Measurements from ENCODE around the gene CHCHD1.
"Not testable (repeated sequence)": the region's sequence is repeated elsewhere in the genome, so short reads cannot be mapped to it uniquely, and the experiment has no call there.

CHCHD1 gene

DNA sequence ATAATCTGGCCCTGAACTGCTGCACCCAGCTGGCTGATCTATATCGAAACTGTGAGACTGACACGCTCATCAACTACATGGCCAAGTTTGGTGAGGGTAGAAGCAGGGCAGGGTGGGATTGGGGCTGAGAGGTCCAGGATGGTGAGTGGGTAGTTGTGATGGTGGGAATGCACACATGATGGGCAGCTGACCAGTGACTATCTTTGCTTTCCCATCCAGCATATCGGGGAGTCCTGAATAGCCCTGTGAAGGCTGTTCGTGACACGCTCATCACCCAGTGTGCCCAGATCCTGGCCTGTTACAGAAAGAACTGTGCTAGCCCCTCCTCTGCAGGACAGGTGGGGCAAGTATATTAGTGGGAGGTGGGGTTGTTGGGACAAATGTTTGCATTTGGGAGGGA lies 12.5 kb upstream of the CHCHD1 start:
- no peak for DNase-seq

DNA sequence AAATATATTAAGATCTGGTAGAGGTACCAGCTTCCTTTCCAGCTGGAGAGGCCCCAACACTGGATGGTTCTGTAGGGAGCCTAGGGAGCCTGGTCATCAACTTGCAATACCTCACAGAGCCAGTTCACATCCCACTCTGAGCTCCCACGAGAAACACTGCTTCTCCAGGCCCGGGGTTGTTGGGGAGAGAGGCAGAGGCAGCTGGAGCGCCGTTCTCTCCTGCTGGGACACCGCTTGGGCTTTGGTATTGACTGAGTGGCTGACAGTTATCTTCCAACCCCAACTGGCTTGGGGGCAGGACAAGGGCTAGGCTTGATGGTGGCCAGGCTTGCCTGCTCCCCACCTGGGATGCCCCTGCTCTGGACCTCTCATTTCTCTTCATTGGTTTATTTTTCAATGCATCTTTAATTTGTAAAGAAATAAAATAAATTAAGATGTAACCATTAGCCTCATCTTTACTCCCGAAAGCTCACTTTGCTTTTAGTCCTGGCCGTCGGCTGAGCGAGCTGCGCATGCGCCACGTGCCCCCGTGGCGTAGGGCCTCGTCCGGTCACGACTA lies 10.0 kb upstream of the CHCHD1 start:
- DNase-seq = peak; percentile 77

DNA sequence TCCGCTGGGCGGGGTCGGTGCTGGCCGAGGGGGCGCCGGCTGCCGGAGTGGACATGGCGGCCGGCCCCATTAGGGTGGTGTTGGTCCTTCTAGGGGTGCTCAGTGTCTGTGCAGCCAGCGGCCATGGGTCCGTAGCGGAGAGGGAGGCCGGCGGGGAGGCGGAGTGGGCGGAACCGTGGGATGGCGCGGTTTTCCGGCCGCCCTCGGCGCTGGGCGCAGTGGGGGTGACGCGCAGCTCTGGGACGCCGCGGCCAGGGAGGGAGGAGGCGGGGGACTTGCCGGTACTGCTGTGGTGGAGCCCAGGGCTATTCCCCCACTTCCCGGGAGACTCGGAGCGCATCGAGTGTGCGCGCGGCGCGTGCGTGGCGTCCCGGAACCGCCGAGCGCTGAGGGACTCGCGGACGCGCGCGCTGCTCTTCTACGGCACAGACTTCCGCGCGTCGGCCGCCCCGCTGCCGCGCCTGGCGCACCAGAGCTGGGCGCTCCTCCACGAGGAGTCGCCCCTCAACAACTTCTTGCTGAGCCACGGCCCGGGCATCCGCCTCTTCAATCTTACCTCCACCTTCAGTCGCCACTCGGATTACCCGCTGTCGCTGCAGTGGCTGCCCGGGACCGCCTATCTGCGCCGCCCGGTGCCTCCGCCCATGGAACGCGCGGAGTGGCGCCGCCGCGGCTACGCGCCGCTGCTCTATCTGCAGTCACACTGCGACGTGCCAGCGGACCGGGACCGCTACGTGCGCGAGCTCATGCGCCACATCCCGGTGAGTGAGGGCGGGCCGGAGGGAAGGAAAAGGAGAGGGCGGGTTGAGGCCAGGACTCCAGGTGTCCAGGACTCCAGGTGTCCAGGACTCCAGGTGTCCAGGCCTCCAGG lies 9.3 kb upstream of the CHCHD1 start:
- DNase-seq = peak; percentile 78

DNA sequence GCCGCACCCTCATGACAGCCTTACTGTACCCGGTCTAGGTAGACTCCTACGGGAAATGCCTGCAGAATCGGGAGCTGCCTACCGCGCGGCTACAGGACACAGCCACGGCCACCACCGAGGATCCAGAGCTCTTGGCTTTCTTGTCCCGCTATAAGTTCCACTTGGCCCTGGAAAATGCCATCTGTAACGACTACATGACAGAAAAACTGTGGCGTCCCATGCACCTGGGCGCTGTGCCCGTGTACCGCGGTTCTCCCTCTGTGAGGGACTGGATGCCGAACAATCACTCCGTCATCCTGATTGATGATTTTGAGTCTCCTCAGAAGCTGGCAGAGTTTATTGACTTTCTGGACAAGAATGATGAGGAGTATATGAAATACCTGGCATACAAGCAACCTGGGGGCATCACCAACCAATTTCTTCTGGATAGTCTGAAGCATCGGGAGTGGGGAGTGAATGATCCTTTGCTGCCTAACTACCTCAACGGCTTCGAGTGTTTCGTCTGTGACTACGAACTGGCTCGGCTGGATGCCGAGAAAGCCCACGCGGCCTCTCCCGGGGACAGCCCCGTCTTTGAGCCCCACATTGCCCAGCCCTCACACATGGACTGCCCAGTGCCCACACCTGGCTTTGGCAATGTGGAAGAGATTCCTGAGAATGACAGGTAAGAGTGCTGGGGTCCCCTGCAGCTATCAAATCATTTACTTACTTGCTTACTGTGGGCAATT lies 8.5 kb upstream of the CHCHD1 start:
- DNase-seq = no peak

DNA sequence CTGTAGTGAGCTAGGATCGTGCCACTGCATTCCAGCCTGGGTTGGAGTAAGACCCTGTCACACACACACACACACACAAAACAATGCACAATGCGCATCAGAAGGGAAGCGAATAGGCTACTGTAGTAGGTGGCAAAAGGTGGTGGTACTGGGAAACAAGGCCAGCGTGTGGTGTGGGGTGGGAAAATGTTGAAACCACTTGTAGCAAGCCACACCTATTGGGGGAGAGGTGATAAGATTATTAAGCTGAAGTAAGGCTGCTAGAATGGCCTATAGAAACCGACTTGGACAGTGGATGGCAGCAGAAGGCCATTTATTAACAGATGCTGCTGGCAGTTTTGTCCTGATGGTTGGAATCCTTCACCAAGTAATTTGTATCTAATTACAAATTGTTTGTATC lies 7.2 kb upstream of the CHCHD1 start:
- DNase-seq = no peak

DNA sequence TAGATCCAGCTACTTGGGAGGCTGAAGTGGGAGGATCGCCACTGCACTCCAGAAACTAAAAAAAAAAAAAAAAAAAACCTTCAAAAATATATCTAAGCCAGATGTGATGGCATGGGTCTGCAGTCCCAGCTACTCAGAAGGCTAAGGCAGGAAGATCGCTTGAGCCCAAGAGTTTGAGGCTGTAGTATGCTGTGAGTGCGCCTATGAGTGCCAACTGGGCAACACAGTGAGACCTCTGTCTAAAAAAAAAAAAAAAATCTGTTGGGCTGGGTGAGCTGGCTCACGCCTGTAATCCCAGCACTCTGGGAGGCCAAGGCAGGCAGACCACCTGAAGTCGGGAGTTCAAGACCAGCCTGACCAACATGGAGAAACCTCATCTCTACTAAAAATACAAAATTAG lies 2.8 kb upstream of the CHCHD1 start:
- no peak for DNase-seq

DNA sequence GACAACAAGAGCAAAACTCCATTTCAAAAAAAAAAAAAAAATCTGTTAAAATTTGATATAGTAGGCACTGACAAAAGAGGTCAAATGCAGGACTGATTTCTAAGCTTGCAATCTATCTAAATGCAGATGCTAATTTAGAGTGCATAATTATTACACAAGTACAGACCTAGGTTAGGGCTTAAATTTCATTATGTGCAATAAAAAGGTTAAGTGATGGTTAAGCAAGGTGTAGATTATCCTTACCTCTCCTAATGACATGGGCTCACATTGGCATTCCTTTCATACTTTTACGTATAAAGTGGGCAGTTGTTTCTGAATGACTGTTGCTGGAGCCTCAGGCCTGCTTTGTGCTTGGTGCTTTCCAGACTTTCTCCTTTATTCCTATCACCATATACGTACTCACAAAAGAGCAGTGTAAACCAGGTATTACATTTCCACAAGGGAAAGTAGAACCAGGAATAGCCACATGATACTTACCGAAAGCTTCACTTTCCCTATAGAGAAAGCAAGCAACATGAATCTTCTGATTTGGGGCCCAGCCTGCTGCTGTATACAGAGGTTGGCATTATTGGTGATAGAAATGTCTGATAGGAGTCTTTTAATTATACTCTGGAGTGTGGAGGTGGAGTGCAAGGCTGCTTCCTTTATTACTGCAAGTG lies 2.2 kb upstream of the CHCHD1 start:
- DNase-seq = no peak

DNA sequence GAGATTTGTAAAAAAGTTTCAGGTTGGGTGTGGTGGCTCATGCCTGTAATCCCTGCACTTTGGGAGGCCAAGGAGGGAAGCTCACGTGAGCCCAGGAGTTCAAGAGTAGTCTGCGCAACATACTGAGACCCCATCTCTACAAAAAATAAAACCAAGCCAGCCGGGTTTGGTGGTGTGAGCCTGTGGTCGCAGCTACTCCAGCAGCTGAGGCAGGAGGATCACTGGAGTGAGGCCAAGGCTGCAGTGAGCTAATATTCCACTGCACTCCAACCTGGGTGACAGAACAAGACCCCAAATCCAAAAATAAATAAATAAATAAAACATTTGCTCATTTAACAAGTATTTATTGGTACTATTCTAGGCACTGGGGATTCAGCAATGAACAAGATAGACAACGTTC lies 1.5 kb upstream of the CHCHD1 start:
- no peak for DNase-seq

DNA sequence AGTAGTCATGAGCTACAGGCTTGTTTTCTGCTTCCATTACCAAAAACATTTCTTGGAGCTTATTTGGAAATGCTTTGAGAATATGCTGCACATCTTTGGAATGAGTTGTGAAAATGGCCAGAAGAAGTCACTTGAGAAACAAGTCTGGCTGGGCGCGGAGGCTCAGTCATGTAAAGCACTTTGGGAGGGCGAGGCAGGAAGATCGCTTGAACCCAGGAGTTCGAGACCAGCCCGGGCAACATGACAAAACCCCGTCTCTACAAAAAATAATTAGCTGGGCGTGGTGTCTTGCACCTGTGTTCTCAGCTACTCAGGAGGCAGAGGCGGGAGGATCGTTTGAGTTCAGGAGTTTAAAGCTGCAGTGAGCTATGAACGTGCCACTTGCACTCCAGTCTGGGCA lies 882 bp upstream of the CHCHD1 start:
- DNase-seq = no peak

DNA sequence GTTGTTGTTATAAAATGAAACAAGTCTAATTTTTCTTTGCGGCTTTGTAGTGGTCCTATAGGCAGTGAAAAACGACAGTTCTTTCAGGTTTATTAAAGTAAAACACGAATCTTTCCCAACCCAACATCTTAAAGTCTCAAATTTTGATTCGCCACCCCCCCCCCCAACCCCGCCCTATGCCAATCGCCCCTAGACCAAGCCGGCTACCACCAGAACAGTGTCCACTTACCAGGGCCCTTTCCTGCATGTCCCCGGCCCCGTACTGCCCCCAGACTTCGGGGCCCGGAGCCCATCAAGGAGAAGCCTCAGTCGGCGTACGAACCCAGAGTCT lies 335 bp upstream of the CHCHD1 start:
- no peak for DNase-seq

DNA sequence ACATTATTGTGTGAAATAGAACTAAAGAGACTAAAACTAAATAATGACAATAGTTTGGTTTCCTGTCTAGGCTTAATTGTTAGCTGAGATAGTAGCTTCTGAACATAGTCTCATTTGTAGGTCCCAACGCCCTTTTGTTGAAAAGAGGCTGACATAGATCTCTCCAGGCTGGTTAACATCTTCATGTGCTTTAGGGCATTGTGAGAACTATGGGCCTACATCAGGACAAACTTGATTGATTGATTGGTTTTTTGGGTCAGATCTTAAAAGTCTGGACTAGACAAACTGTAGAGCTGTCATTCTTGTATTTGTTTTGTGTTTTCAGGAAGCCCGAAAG lies 869 bp downstream of the CHCHD1 start:
- no peak for DNase-seq

DNA sequence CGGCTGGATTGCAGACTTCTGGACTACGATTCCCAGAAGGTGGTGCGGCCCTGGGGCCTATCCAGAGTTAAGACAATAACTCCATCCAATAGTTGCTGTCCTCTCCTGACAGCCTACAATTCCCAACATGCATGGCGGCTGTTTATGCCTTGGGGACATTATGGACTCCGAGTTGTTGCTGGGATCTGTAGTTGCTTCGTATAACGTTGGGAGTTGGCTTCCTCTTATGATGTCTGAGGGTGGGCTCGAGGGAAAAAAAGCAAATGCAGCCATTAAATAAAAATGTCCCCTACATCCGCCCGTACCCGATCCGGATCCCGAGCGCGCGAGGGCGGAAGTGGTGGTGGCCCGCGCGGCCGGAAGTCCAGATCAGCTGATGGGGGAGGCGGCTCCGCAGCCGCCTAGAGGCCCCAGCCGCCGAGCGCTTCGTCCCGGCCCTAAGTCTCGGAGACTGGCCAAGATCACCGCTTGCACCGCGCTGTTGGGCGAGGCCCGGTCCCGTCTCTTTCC lies 3.4 kb downstream of the CHCHD1 start, which contains the start of gene ZSWIM8:
ZSWIM8 (plus strand) TSS at position 396 of the 510 bp plus-strand sequence. CDS start 273 bp downstream, outside the sequence.
- peak; percentile 84 for DNase-seq

DNA sequence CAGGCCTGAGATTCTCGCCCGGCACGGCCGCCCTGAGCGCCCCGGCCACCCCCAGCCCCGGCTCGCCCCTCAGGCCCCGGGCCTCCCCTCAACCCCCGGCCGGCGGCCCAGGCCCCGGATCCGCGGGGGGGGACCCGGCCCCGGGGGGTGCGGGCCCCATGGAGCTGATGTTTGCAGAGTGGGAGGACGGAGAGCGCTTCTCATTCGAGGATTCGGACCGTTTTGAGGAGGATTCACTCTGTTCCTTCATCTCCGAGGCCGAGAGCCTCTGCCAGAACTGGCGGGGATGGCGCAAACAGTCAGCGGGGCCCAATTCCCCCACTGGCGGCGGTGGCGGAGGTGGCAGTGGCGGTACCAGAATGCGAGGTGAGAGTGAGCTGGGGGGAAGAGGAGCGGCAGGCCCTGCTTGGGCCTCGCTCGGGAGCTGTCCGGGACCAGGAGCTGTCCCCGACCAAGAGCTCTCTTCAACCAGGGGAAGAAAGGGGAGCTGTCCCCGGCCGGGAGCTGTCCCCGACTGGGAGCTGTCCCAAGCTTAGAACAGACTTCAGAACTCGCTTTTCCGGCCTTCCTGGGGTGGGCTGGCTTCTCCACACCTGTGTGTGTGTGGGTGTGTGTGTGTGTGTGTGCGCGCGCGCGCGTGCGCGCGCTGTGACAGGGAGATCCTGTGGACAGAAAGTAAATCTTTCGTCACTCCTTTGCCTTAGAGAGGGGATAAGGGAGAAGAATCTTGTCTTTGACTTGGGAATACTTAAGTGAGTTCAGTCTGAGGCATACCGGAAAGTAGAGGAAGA lies 4.1 kb downstream of the CHCHD1 start:
- peak; percentile 32 for DNase-seq

DNA sequence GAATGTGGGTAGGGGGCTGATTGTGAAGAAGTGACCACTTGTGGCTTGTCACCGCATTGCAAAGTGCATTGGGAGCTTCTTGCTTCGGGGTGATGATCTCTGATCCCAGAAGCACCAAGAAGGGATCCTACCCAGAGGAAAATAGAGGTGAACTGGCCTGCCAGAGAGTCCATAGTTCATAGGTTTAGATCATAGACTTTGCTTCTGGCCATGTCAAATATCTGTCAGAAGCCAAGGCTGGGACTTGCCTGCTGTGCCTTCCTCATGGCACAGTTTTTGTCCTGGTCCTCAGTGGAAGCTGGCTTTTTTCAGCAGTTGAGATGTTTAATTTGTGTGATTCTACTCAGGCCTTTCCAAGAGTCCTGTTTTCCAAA lies 4.7 kb downstream of the CHCHD1 start:
- no peak for DNase-seq

DNA sequence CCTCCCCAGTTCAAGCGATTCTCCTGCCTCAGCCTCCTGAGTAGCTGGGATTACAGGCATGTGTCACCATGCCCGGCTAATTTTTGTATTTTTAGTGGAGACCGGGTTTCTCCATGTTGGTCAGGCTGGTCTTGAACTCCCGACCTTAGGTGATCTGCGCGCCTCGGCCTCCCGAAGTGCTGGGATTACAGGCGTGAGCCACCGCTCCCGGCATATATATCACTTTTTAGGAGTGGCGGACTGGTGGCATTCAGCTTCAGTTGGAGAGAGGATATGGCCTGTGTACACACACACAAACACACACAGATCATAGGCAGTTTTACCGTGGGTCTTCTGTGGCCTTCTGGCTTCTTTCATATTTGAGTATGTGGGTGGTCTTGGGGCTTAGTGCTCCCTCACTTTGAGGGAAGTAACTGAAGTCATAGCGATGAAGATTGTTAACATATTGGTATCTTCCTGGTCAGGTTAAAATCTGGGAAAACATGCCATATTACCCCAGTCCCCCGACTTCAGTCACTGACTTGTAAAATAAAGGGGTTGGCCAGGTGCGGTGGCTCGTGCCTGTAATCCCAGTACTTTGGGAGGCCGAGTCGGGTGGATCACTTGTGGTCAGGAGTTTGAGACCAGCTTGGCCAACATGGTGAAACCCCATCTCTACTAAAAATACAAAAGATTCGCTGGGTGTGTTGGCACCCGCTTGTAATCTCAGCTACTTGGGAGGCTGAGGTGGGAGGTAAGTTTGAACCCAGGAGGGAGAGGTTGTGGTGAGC lies 5.4 kb downstream of the CHCHD1 start:
- DNase-seq = not testable (repeated sequence)

DNA sequence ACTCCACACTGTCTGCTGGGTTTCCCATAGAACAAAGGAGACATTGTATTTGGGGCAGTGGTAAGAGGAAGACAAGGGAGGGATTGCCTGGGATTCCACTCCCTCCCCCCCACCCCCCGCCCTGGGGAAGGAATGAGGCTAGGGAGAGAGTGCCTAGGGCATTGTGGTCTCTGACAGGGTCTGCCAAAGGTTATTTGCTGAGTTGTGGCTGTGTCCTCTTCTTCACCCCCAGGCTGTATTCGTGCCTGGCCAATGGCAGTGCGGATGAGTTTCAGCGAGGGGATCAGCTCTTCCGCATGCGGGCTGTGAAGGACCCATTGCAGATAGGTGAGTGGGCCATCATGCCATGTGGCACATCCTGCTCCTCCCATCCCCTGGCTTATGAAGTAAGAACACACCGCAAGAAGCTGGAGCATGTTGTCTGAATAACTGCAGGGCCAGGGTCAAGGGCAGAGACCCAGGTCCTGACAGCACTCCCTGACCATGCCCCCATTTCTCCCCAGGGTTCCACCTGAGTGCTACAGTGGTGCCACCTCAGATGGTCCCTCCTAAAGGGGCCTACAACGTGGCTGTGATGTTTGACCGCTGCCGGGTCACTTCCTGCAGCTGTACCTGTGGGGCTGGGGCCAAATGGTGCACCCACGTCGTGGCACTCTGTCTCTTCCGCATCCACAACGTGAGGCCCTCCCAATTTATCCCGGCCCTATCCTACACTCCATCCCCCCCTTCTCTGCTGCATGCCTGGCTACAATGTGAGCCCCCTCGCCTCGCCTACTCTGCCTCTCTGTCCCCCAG lies 7.2 kb downstream of the CHCHD1 start:
- DNase-seq = no peak

DNA sequence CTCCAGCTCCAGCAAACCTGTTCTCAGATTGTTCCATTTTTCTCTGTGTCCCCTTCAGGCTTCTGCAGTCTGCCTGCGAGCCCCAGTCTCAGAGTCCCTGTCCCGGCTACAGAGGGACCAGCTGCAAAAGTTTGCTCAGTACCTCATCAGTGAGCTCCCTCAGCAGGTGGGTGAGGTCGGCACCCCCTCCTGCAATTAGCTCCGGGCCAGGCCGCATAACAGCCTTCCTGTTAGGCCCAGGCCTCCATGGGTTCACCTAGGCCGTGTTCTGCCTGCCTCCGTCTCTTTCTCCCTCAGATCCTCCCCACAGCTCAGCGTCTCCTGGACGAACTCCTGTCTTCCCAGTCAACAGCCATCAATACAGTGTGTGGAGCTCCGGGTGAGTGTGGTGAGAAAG lies 7.8 kb downstream of the CHCHD1 start:
- no peak for DNase-seq

DNA sequence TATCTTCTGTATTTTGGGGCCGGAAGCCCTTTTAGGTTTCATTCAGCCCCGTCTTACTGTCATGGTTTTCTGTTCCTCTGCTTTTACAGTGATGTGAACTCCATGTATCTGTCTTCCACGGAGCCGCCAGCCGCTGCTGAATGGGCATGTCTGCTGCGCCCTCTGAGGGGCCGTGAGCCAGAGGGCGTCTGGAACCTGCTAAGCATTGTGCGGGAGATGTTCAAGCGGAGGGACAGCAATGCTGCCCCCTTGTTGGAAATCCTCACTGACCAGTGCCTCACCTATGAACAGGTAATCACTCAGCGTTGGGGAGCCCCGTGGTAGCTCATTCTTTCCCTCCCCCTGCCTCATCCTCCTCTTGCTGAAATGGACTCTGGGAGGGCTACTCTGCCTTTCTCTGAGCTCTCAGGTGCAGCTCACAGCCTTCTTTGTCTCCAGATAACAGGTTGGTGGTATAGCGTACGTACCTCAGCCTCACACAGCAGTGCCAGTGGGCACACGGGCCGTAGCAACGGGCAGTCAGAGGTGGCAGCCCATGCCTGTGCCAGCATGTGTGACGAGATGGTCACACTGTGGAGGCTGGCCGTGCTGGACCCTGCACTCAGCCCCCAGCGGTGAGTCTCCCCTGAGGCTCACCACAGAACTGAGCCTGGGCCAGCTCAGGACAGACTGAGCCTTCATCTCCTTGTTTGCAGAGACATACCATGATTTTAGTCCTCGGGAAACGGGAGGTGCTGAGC lies 9.2 kb downstream of the CHCHD1 start:
- no peak for DNase-seq

DNA sequence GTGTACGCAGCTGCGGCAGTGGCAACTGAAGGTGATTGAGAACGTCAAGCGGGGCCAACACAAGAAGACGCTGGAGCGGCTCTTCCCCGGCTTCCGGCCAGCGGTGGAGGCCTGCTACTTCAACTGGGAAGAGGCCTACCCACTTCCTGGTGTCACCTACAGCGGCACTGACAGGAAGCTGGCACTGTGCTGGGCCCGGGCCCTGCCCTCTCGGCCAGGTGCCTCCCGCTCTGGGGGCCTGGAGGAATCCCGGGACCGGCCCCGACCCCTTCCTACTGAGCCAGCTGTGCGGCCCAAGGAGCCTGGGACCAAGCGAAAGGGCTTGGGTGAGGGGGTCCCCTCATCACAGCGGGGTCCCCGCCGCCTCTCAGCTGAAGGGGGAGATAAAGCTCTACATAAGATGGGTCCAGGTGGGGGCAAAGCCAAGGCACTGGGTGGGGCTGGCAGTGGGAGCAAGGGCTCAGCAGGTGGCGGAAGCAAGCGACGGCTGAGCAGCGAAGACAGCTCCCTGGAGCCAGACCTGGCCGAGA lies 10.1 kb downstream of the CHCHD1 start:
- DNase-seq = no peak

DNA sequence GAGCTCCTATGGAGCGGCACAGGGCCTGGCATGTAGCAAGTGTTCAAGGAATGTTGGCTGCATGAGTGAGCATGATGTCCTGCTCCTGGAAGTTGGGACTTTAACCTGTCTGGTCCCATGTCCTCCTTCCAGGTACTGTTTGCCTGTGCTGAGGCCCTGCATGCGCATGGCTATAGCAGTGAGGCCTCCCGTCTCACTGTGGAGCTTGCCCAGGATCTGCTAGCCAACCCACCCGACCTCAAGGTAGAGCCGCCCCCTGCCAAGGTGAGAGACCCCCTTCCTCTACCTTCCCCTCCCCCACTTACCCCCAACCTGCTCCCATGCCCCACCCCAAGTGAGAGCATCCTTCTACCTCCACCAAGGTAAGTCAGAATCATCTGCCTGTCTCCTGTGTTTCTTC lies 11.6 kb downstream of the CHCHD1 start:
- no peak for DNase-seq

Data from stimulated activated CD4-positive, alpha-beta T cell treated with anti-CD3 and anti-CD28 coated beads, Interleukin-1b, Interleukin-23, amount 100 ng/mL, for 48 hours (primary cell).